Peyer's patch (tissue), 4 donors: ENCODE results near the gene KCNB1.

Experiments used
- POLR2A ChIP-seq, 2 donors: fragments of 450-650 bp; IDR thresholded peaks; one replicate each; pipeline ENCODE4 v1.5.1; 2017; ENCODE audit warnings: antibody characterized with exemption in 2 of 2, mild to moderate bottlenecking in 2 of 2, moderate library complexity in 2 of 2
- TF ChIP-seq, protein P1 (sequence below), 6 experiments: fragments of 450-650 bp in 4 of 6; fragments of 200-600 bp in 2 of 6; sonication (generic) in 1 of 6; IDR thresholded peaks; one replicate each; pipeline ENCODE4 v1.5.1; 2017 to 2019; ENCODE audit warnings: antibody characterized with exemption in 6 of 6, mild to moderate bottlenecking in 3 of 6, moderate library complexity in 1 of 6

DNA sequence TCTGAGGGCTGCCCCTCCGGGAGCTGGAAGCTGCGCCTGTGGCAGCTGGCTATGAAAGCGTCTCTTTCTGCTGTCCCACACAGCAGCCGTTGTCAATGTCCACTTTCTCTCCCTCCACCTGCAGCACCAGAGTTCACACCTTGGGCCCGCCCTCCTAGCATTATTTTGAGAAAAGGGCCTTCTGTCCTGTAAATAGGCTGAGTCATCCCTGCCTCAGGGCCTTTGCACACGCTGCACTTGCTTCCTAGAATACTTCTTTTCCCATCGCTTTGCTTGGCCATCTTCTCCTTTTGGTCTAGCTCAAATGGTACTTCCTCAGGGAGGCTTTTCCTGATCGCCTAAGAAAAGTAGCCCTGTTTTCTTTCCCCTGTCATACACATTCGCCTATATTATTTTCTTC, 135.3 kb downstream of the KCNB1 start:
- TF ChIP-seq, protein P1, sequence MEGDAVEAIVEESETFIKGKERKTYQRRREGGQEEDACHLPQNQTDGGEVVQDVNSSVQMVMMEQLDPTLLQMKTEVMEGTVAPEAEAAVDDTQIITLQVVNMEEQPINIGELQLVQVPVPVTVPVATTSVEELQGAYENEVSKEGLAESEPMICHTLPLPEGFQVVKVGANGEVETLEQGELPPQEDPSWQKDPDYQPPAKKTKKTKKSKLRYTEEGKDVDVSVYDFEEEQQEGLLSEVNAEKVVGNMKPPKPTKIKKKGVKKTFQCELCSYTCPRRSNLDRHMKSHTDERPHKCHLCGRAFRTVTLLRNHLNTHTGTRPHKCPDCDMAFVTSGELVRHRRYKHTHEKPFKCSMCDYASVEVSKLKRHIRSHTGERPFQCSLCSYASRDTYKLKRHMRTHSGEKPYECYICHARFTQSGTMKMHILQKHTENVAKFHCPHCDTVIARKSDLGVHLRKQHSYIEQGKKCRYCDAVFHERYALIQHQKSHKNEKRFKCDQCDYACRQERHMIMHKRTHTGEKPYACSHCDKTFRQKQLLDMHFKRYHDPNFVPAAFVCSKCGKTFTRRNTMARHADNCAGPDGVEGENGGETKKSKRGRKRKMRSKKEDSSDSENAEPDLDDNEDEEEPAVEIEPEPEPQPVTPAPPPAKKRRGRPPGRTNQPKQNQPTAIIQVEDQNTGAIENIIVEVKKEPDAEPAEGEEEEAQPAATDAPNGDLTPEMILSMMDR (IDR thresholded peaks at IDR 0.05) = no peak
- no peak for TF ChIP-seq POLR2A (IDR thresholded peaks at IDR 0.05)
